Activated CD8-positive, alpha-beta memory T cell treated with anti-CD3 and anti-CD28 coated beads, Interleukin-2, amount 10 ng/mL, durations not matched to agents 7 days and 5 days (primary cell): ENCODE data around the gene TPM2. TPM values are rescaled to one million over a fixed set of nuclear protein-coding genes. Genes with fewer than 3 reads are reported as not detected.

ENCODE experiments used
- ATAC-seq: fragments of 150-1000 bp; cut with Tn5 transposase; one replicate; pipeline ENCODE4 v1.10.0; 2021; ENCODE audit warnings: moderate library complexity
- CTCF ChIA-PET: fragments of 350-600 bp; sonication (Branson Sonifier 250); formaldehyde crosslinking; loops from one replicate; lab custom pipeline; 2021; ENCODE audit warnings: antibody characterized with exemption; lab: Charles Lee
- DNase-seq: peaks from one replicate; pipeline ENCODE4 v3.0.0-alpha.2; 2020
- H3K27ac Mint-ChIP-seq: one replicate; pipeline ENCODE4 v1.8.0; 2021; ENCODE audit warnings: mild to moderate bottlenecking, mixed read lengths
- H3K27me3 Mint-ChIP-seq: one replicate; pipeline ENCODE4 v1.8.0; 2021; ENCODE audit warnings: mixed read lengths
- H3K36me3 Mint-ChIP-seq: one replicate; pipeline ENCODE4 v1.8.0; 2021; ENCODE audit warnings: mild to moderate bottlenecking, mixed read lengths
- H3K4me1 Mint-ChIP-seq: one replicate; pipeline ENCODE4 v1.8.0; 2021; ENCODE audit warnings: mixed read lengths
- H3K4me3 Mint-ChIP-seq: one replicate; pipeline ENCODE4 v1.8.0; 2021; ENCODE audit warnings: mild to moderate bottlenecking, moderate library complexity, mixed read lengths
- H3K9me3 Mint-ChIP-seq: one replicate; pipeline ENCODE4 v1.8.0; 2022; ENCODE audit warnings: low read depth, mixed read lengths
- total RNA-seq, 2 experiments: library from RNA; stranded (reverse); gene quantifications; one replicate each; pipeline ENCODE4 v1.2.3, GENCODE V29; 2021

Gene TPM2
- total RNA-seq, 2 experiments from 2014 or later = 6.1 to 12.1 TPM

DNA sequence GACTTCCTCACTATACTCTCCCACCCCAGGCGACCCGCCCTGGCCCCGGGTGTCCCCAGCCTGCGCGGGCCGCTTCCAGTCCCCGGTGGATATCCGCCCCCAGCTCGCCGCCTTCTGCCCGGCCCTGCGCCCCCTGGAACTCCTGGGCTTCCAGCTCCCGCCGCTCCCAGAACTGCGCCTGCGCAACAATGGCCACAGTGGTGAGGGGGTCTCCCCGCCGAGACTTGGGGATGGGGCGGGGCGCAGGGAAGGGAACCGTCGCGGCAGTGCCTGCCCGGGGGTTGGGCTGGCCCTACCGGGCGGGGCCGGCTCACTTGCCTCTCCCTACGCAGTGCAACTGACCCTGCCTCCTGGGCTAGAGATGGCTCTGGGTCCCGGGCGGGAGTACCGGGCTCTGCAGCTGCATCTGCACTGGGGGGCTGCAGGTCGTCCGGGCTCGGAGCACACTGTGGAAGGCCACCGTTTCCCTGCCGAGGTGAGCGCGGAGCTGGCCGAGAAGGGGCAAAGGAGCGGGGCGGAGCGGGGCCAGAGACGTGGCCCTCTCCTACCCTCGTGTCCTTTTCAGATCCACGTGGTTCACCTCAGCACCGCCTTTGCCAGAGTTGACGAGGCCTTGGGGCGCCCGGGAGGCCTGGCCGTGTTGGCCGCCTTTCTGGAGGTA is 13.9 kb downstream of the TPM2 start:
- H3K4me3 Mint-ChIP-seq = peak overlapping the region; percentile 43
- DNase-seq = peak; percentile 50
- H3K27me3 Mint-ChIP-seq = peaks cover 27% of the 10 kb centered on the region
- H3K27ac Mint-ChIP-seq = no peak overlapping the region
- H3K4me1 Mint-ChIP-seq = peaks cover 9% of the 10 kb centered on the region
- CTCF ChIA-PET = interaction anchor here (0.9 to 2.5 kb wide), 8 partner anchors 12 to 65 kb away, joined by 3 to 13 read pairs (median 4); partner anchors contain the start of genes CCDC107 and RMRP
- peaks cover 3% of the 10 kb centered on the region for H3K36me3 Mint-ChIP-seq
- peak; percentile 70 for ATAC-seq
- no peaks in the 10 kb centered on the region for H3K9me3 Mint-ChIP-seq

DNA sequence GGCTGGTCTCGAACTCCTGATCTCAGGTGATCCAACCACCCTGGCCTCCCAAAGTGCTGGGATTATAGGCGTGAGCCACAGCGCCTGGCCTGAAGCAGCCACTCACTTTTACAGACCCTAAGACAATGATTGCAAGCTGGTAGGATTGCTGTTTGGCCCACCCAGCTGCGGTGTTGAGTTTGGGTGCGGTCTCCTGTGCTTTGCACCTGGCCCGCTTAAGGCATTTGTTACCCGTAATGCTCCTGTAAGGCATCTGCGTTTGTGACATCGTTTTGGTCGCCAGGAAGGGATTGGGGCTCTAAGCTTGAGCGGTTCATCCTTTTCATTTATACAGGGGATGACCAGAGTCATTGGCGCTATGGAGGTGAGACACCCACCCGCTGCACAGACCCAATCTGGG is 14.5 kb downstream of the TPM2 start:
- Mint-ChIP-seq H3K27ac (no peak overlapping the region), H3K4me3 (no peak overlapping the region)
- no peak for ATAC-seq

DNA sequence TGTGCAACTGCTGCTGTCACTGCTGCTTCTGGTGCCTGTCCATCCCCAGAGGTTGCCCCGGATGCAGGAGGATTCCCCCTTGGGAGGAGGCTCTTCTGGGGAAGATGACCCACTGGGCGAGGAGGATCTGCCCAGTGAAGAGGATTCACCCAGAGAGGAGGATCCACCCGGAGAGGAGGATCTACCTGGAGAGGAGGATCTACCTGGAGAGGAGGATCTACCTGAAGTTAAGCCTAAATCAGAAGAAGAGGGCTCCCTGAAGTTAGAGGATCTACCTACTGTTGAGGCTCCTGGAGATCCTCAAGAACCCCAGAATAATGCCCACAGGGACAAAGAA is 15.7 kb downstream of the TPM2 start:
- Mint-ChIP-seq H3K4me3 (peak overlapping the region; percentile 1), H3K9me3 (no peaks in the 10 kb centered on the region), H3K36me3 (peaks cover 3% of the 10 kb centered on the region), H3K27me3 (peaks cover 27% of the 10 kb centered on the region), H3K4me1 (peaks cover 9% of the 10 kb centered on the region), H3K27ac (no peak overlapping the region)
- ATAC-seq (no peak), DNase-seq (no peak)
- CTCF ChIA-PET = interaction anchor here (1.4 to 2.5 kb wide), 2 partner anchors 22 kb away, joined by 8 to 13 read pairs; no protein-coding TSS in a partner anchor

More for the DNA sequence above, 14.5 kb downstream of the TPM2 start:
- H3K9me3 Mint-ChIP-seq = no peaks in the 10 kb centered on the region
- CTCF ChIA-PET = interaction anchor here (1.2 to 2.5 kb wide), 3 partner anchors 17 to 52 kb away, joined by 3 to 13 read pairs (median 4); partner anchors contain the start of genes CCDC107 and RMRP
- H3K36me3 Mint-ChIP-seq = peaks cover 3% of the 10 kb centered on the region
- peaks cover 27% of the 10 kb centered on the region for H3K27me3 Mint-ChIP-seq
- DNase-seq = no peak
- H3K4me1 Mint-ChIP-seq = peaks cover 9% of the 10 kb centered on the region

DNA sequence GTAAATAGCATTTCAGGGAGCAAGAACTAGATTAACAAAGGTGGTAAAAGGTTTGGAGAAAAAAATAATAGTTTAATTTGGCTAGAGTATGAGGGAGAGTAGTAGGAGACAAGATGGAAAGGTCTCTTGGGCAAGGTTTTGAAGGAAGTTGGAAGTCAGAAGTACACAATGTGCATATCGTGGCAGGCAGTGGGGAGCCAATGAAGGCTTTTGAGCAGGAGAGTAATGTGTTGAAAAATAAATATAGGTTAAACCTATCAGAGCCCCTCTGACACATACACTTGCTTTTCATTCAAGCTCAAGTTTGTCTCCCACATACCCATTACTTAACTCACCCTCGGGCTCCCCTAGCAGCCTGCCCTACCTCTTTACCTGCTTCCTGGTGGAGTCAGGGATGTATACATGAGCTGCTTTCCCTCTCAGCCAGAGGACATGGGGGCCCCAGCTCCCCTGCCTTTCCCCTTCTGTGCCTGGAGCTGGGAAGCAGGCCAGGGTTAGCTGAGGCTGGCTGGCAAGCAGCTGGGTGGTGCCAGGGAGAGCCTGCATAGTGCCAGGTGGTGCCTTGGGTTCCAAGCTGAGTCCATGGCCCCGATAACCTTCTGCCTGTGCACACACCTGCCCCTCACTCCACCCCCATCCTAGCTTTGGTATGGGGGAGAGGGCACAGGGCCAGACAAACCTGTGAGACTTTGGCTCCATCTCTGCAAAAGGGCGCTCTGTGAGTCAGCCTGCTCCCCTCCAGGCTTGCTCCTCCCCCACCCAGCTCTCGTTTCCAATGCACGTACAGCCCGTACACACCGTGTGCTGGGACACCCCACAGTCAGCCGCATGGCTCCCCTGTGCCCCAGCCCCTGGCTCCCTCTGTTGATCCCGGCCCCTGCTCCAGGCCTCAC is 16.3 kb downstream of the TPM2 start, which contains the start of gene CA9:
Gene CA9, plus strand, starts transcription at position 797 of the 893 bp plus-strand sequence. Its CDS starts 32 bp downstream, at position 829.
- peaks cover 9% of the 10 kb centered on the region for H3K4me1 Mint-ChIP-seq
- H3K27me3 Mint-ChIP-seq = peaks cover 27% of the 10 kb centered on the region
- no peak within 1 kb of the TSS for H3K27ac Mint-ChIP-seq
- peak within 1 kb of the TSS; percentile 1 for H3K4me3 Mint-ChIP-seq
- H3K9me3 Mint-ChIP-seq = no peaks in the 10 kb centered on the region
- peaks cover 3% of the 10 kb centered on the region for H3K36me3 Mint-ChIP-seq
- DNase-seq (no peak), ATAC-seq (no peak)
- CTCF ChIA-PET = interaction anchor here (1.4 kb wide), 1 partner anchor 23 kb away, joined by 8 read pairs; no protein-coding TSS in a partner anchor

DNA sequence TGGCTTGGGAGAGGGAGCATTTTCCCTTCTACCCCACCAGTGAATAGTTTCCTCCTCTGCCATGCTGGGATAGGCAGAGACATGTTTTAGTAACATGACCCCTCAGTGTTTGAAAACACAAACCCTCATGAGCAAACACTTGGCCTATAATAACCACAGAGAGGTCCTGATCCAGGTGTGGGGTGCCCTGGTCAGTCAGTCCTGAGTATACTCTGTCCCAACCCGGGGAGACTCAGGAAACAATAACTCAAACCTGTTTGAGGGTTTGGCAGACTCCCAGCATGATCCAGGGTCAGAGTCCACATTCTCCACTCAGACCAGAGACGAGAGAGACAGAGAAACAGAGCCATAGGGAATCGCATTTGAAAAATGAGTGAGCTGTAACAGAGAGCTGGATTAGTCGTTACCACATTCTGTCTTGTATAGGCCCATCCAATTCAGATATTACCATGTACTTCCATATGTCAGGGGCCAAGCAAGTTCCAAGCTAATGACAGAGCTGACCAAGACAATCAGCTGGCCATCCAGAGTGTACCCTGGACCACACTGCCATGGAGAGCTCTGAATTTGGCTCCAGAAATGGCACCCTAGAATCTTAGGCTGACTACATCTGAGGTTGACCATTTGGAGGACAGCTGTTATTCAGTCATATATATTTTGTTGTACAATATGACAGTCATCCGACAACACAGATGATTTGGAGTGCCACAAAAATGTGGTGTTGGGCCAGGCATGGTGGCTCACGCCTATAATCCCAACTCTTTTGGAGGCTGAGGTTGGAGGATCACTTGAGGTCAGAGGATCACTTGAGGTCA is 20.2 kb downstream of the TPM2 start:
- no peak for ATAC-seq
- no peak overlapping the region for H3K4me3 Mint-ChIP-seq
- peaks cover 3% of the 10 kb centered on the region for H3K36me3 Mint-ChIP-seq
- no peak overlapping the region for H3K27ac Mint-ChIP-seq
- CTCF ChIA-PET = interaction anchor here (0.7 to 3.5 kb wide), 4 partner anchors 11 to 66 kb away, joined by 3 to 13 read pairs (median 8); partner anchors contain the start of genes CCDC107 and RMRP
- H3K9me3 Mint-ChIP-seq = no peaks in the 10 kb centered on the region
- H3K27me3 Mint-ChIP-seq = peaks cover 10% of the 10 kb centered on the region
- no peak for DNase-seq
- peaks cover 18% of the 10 kb centered on the region for H3K4me1 Mint-ChIP-seq

GRCh38 chr9:35667939-35668338 is 21.8 kb downstream of the TPM2 start:
- Mint-ChIP-seq H3K9me3 (no peaks in the 10 kb centered on the region), H3K4me3 (no peak overlapping the region), H3K27me3 (no peaks in the 10 kb centered on the region), H3K4me1 (peaks cover 31% of the 10 kb centered on the region), H3K27ac (no peak overlapping the region), H3K36me3 (peaks cover 6% of the 10 kb centered on the region)
- no peak for ATAC-seq
- DNase-seq = no peak
- CTCF ChIA-PET = interaction anchor here (1.2 to 14.2 kb wide), 3 partner anchors 20 to 64 kb away, joined by 4 to 208 read pairs (median 58); partner anchors contain the start of gene SIT1

DNA sequence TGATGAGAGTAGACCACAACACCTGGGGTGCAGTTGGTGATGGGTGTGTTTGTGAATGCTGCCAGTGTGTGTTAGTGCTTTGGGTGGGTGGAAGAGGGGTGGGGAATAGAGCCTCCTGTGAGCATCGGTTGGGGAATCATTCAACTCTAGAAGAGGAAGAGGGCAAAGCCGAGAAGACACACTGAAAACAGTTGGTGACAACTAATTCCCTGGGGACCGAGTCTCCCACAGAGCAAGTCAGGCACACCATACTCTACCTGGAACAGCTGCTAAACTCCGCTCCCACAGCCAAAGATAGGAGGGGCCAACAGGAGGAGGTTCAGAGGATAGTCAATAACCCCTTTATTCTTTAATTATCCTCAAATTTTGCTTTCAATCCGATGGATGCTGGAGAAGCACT is 23.2 kb downstream of the TPM2 start:
- peaks cover 45% of the 10 kb centered on the region for H3K4me1 Mint-ChIP-seq
- no peaks in the 10 kb centered on the region for H3K9me3 Mint-ChIP-seq
- DNase-seq = no peak
- no peaks in the 10 kb centered on the region for H3K27me3 Mint-ChIP-seq
- CTCF ChIA-PET = interaction anchor here (1.3 to 14.2 kb wide), 5 partner anchors 9 to 54 kb away, joined by 4 to 208 read pairs (median 25); partner anchors contain the start of genes CCDC107, CD72, RMRP and SIT1
- no peak overlapping the region for H3K4me3 Mint-ChIP-seq
- H3K36me3 Mint-ChIP-seq = peaks cover 14% of the 10 kb centered on the region
- H3K27ac Mint-ChIP-seq = no peak overlapping the region
- no peak for ATAC-seq

- ATAC-seq (no peak), DNase-seq (no peak)
- no peak overlapping the region for H3K27ac Mint-ChIP-seq
- H3K4me3 Mint-ChIP-seq = peak overlapping the region; percentile 87
- peaks cover 49% of the 10 kb centered on the region for H3K4me1 Mint-ChIP-seq
- H3K36me3 Mint-ChIP-seq = peaks cover 16% of the 10 kb centered on the region
- no peaks in the 10 kb centered on the region for H3K27me3 Mint-ChIP-seq
- no peaks in the 10 kb centered on the region for H3K9me3 Mint-ChIP-seq
- CTCF ChIA-PET = interaction anchor here (1.3 to 14.2 kb wide), 8 partner anchors 8 to 62 kb away, joined by 4 to 208 read pairs (median 18); partner anchors contain the start of genes CCDC107, CD72, RMRP and SIT1
These were observed 23.7 kb downstream of the TPM2 start for GRCh38 chr9:35666045-35666444.

DNA sequence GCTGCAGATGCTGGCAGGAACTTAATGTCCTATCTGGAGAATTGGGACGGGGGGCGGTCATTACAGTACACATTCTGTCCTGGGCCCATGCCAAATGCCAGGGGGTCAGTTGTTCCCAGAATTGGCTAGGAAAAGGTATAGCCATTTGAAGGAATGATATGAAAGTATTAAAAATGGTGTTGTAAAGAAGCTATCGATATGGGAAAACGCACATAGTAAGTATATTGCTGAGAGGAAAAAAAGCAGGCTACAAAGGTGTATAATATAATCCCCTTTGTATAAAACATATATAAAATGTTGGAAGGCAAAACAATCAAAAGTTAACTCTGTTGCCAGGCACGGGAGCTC is 24.3 kb downstream of the TPM2 start:
- no peak for DNase-seq
- H3K27ac Mint-ChIP-seq = peak overlapping the region; percentile 81
- H3K27me3 Mint-ChIP-seq = no peaks in the 10 kb centered on the region
- H3K4me1 Mint-ChIP-seq = peaks cover 55% of the 10 kb centered on the region
- H3K9me3 Mint-ChIP-seq = no peaks in the 10 kb centered on the region
- H3K36me3 Mint-ChIP-seq = peaks cover 22% of the 10 kb centered on the region
- peak overlapping the region; percentile 87 for H3K4me3 Mint-ChIP-seq
- ATAC-seq = no peak
- CTCF ChIA-PET = interaction anchor here (1.5 to 14.2 kb wide), 8 partner anchors 18 to 67 kb away, joined by 5 to 208 read pairs (median 18); partner anchors contain the start of genes CD72, CREB3, SIT1 and TLN1

- peak; percentile 89 for ATAC-seq
- CTCF ChIA-PET = interaction anchor here (0.6 to 14.2 kb wide), 17 partner anchors 9 to 91 kb away, joined by 3 to 208 read pairs (median 5); partner anchors contain the start of genes CD72, CREB3, SIT1 and TESK1
- H3K4me1 Mint-ChIP-seq = peaks cover 61% of the 10 kb centered on the region
These were observed 24.9 kb downstream of the TPM2 start, which contains the start of gene ARHGEF39 for GRCh38 chr9:35664531-35665470. Gene ARHGEF39 (minus strand): TSS chr9:35665195. CDS start chr9:35665169, 26 bp downstream.

GRCh38 chr9:35662437-35662836 is 27.3 kb downstream of the TPM2 start:
- CTCF ChIA-PET = interaction anchor here (1.0 to 14.2 kb wide), 7 partner anchors 15 to 70 kb away, joined by 4 to 208 read pairs (median 16); partner anchors contain the start of genes CD72, CREB3, SIT1 and TLN1
- Mint-ChIP-seq H3K27me3 (peaks cover 4% of the 10 kb centered on the region), H3K9me3 (no peaks in the 10 kb centered on the region), H3K4me1 (peaks cover 76% of the 10 kb centered on the region), H3K27ac (peak overlapping the region; percentile 85), H3K36me3 (peaks cover 31% of the 10 kb centered on the region), H3K4me3 (peak overlapping the region; percentile 6)
- no peak for DNase-seq
- no peak for ATAC-seq

More at GRCh38 chr9:35664531-35665470, 24.9 kb downstream of the TPM2 start, which contains the start of gene ARHGEF39:
- no peaks in the 10 kb centered on the region for H3K27me3 Mint-ChIP-seq
- H3K4me3 Mint-ChIP-seq = peak within 1 kb of the TSS; percentile 87
- H3K9me3 Mint-ChIP-seq = no peaks in the 10 kb centered on the region
- H3K36me3 Mint-ChIP-seq = peaks cover 27% of the 10 kb centered on the region
- peak within 1 kb of the TSS; percentile 81 for H3K27ac Mint-ChIP-seq
- DNase-seq = peak; percentile 87
